ENCODE results near the gene KANK4. TPM values are rescaled to one million over a fixed set of nuclear protein-coding genes. Genes with fewer than 3 reads are reported as not detected.

KANK4 gene
- polyA plus RNA-seq (2013, experiment 1 of 2; ENCODE audit: insufficient read length): 0.26 TPM
- 0.81 TPM for polyA plus RNA-seq (2013, experiment 2 of 2; ENCODE audit: insufficient read length)

- DNase-seq: no peak
Observed at GRCh38 chr1:62318756-62319544, at the start of gene KANK4. Gene KANK4, minus strand, starts transcription at chr1:62319434. Its CDS starts 37,870 bp downstream, at chr1:62281564.

- no peak for DNase-seq
Observed at GRCh38 chr1:62368989-62369388, 49.8 kb upstream of the KANK4 start.

- DNase-seq: no peak
Observed at GRCh38 chr1:62367005-62367557, 47.8 kb upstream of the KANK4 start.

GRCh38 chr1:62364721-62365120, 45.5 kb upstream of the KANK4 start:
- no peak for DNase-seq

- no peak for DNase-seq
Observed at GRCh38 chr1:62362926-62363325, 43.7 kb upstream of the KANK4 start.

- DNase-seq: no peak
Observed at GRCh38 chr1:62362061-62362917, 43.1 kb upstream of the KANK4 start.

GRCh38 chr1:62361431-62361830, 42.2 kb upstream of the KANK4 start:
- no peak for DNase-seq

GRCh38 chr1:62358665-62359373, 39.6 kb upstream of the KANK4 start:
- DNase-seq: no peak

GRCh38 chr1:62357916-62358315, 38.7 kb upstream of the KANK4 start:
- no peak for DNase-seq

GRCh38 chr1:62356257-62356835, 37.1 kb upstream of the KANK4 start:
- peak; percentile 77 for DNase-seq

- DNase-seq: no peak
Observed at GRCh38 chr1:62355095-62355494, 35.9 kb upstream of the KANK4 start.

- no peak for DNase-seq
Observed at GRCh38 chr1:62353853-62354252, 34.6 kb upstream of the KANK4 start.

- DNase-seq: no peak
Observed at GRCh38 chr1:62352387-62352786, 33.2 kb upstream of the KANK4 start.

- DNase-seq: no peak
Observed at GRCh38 chr1:62349470-62350233, 30.4 kb upstream of the KANK4 start.

GRCh38 chr1:62346886-62347285, 27.7 kb upstream of the KANK4 start:
- no peak for DNase-seq

- no peak for DNase-seq
Observed at GRCh38 chr1:62343911-62344310, 24.7 kb upstream of the KANK4 start.

- DNase-seq: no peak
Observed at GRCh38 chr1:62342270-62342669, 23.0 kb upstream of the KANK4 start.

- DNase-seq: no peak
Observed at GRCh38 chr1:62341615-62342014, 22.4 kb upstream of the KANK4 start.

- no peak for DNase-seq
Observed at GRCh38 chr1:62341089-62341488, 21.9 kb upstream of the KANK4 start.

- peak; percentile 32 for DNase-seq
Observed at GRCh38 chr1:62337706-62338631, 18.7 kb upstream of the KANK4 start.
